HL-60 (cell line): ENCODE results near the gene HUS1B.

Experiments used
- DNase-seq, 2 experiments: peaks; one replicate each; pipeline ENCODE4 v3.0.0-alpha.2; 2010 to 2020; ENCODE audit warnings: low read depth in 1 of 2, low spot score in 1 of 2
- H3K27ac ChIP-seq: fragments of 250-450 bp; sonication (Bioruptor Pico); replicated peaks from 2 replicates; pipeline ENCODE4 v1.5.1; 2020; ENCODE audit warnings: mild to moderate bottlenecking, moderate library complexity
- H3K27me3 ChIP-seq: fragments of 250-450 bp; sonication (Bioruptor Pico); 2 replicates; pipeline ENCODE4 v1.5.1; 2021; ENCODE audit warnings: mild to moderate bottlenecking, moderate library complexity; ENCODE audit not compliant: insufficient read depth, poor library complexity, severe bottlenecking
- H3K4me3 ChIP-seq: replicated peaks from 2 replicates; pipeline ENCODE4 v1.5.1; 2011; ENCODE audit warnings: mild to moderate bottlenecking, control low read depth, low read length; ENCODE audit not compliant: insufficient read depth
- CTCF ChIP-seq: IDR thresholded peaks from one replicate; pipeline ENCODE4 v1.5.1; 2011; ENCODE audit warnings: low read length, control low read depth, inconsistent platforms; ENCODE audit not compliant: insufficient read depth
- GABPA ChIP-seq: IDR thresholded peaks from 2 replicates; pipeline ENCODE4 v1.6.1; 2012; ENCODE audit warnings: low read depth
- POLR2AphosphoS5 ChIP-seq: IDR thresholded peaks from 2 replicates; pipeline ENCODE4 v1.6.1; 2012; ENCODE audit warnings: low read depth
- SPI1 ChIP-seq: IDR thresholded peaks from 2 replicates; pipeline ENCODE4 v1.6.1; 2012; ENCODE audit warnings: low read depth, mild to moderate bottlenecking, borderline replicate concordance
- TF ChIP-seq, protein P1 (sequence below): IDR thresholded peaks from 2 replicates; pipeline ENCODE4 v1.6.1; 2012; ENCODE audit warnings: low read depth; ENCODE audit not compliant: insufficient replicate concordance

The HUS1B gene

DNA sequence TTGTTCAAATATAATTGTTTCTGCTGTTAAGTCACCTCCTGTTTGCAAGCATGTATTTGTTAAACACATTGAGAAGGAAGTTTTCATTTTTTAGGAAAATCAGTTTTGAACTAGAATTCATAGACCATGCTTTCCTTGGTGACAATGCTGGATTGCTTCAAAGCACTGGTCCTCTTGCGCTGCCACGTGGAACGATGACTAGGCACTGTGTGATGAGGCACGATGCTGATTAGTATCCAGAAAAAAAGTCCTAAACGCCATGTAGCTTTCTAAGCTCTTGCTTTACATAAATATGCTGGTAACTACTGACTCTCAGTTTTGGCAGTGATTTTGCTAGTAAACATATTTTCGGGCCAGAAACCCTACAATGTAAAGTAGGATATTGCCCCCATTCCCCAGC is 47.1 kb upstream of the HUS1B start:
- TF ChIP-seq CTCF: no peak
- no peak for TF ChIP-seq SPI1
- no peak for TF ChIP-seq GABPA
- TF ChIP-seq, protein P1, sequence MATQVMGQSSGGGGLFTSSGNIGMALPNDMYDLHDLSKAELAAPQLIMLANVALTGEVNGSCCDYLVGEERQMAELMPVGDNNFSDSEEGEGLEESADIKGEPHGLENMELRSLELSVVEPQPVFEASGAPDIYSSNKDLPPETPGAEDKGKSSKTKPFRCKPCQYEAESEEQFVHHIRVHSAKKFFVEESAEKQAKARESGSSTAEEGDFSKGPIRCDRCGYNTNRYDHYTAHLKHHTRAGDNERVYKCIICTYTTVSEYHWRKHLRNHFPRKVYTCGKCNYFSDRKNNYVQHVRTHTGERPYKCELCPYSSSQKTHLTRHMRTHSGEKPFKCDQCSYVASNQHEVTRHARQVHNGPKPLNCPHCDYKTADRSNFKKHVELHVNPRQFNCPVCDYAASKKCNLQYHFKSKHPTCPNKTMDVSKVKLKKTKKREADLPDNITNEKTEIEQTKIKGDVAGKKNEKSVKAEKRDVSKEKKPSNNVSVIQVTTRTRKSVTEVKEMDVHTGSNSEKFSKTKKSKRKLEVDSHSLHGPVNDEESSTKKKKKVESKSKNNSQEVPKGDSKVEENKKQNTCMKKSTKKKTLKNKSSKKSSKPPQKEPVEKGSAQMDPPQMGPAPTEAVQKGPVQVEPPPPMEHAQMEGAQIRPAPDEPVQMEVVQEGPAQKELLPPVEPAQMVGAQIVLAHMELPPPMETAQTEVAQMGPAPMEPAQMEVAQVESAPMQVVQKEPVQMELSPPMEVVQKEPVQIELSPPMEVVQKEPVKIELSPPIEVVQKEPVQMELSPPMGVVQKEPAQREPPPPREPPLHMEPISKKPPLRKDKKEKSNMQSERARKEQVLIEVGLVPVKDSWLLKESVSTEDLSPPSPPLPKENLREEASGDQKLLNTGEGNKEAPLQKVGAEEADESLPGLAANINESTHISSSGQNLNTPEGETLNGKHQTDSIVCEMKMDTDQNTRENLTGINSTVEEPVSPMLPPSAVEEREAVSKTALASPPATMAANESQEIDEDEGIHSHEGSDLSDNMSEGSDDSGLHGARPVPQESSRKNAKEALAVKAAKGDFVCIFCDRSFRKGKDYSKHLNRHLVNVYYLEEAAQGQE: no peak
- TF ChIP-seq POLR2AphosphoS5: no peak
- H3K27me3 ChIP-seq: peaks cover 24% of the 10 kb centered on the region
- H3K4me3 ChIP-seq: no peak overlapping the region
- H3K27ac ChIP-seq: no peak overlapping the region
- DNase-seq: no peak

GRCh38 chr6:703552-703951 is 46.7 kb upstream of the HUS1B start:
- no peak for DNase-seq
- Histone ChIP-seq H3K27me3 (peaks cover 24% of the 10 kb centered on the region), H3K27ac (no peak overlapping the region), H3K4me3 (no peak overlapping the region)
- TF ChIP-seq CTCF (no peak), GABPA (no peak)

DNA sequence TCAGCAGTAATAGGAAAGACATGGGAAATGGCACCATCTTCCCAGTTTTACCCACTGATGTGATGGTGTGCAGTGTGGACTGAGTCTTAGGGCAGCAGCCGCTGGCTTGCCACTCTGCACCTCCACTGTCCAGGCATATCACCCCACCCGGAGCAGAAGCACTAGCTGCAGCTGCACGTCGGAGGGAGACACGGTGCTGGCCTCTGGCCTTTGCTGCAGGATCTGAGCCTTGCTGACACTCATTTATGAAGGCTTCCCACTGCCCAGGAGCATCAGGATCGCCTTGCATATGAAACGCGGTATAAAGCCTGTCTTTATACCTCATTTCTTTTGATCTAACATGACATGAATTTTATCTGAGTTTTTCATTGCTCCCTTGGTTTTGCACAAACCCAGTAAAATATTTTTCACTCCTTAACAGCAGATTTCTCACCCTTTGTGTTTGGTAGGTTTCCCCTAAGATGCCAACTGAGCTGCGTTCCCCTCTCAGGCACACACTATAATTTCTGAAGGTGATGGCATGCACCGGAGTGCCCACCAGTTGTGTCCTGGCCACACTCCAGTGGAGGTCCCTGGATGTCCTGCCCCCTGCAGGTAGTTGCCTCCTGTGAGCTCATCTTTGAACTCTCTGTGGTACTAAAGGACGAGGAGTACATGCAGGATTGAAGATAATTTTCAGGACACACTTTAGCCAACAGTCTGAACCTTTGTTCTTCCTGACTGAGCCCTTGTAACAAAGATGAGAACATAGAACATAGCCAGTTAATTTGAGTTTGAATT is 45.0 kb upstream of the HUS1B start:
- TF ChIP-seq POLR2AphosphoS5 (no peak), GABPA (no peak), SPI1 (no peak), CTCF (no peak)
- TF ChIP-seq, protein P1: no peak
- H3K27me3 ChIP-seq: peaks cover 14% of the 10 kb centered on the region
- H3K27ac ChIP-seq: no peak overlapping the region
- H3K4me3 ChIP-seq: no peak overlapping the region
- DNase-seq: no peak

- no peak for DNase-seq
- no peak overlapping the region for H3K27ac ChIP-seq
- no peak overlapping the region for H3K4me3 ChIP-seq
- TF ChIP-seq GABPA: no peak
- TF ChIP-seq POLR2AphosphoS5: no peak
- no peak for TF ChIP-seq CTCF
- no peak for TF ChIP-seq SPI1
- TF ChIP-seq, protein P1: no peak
- H3K27me3 ChIP-seq: peaks cover 14% of the 10 kb centered on the region
Observed at GRCh38 chr6:701215-701614, 44.3 kb upstream of the HUS1B start.
